Measurements from ENCODE around the gene CD4.
A peak's percentile ranks its signal among the peaks of the same experiment; 100 is the strongest.

Gene CD4

GRCh38 chr12:6819106-6820030 is 30.0 kb downstream of the CD4 start:
- Histone ChIP-seq H2BK5ac (ENCODE audit: low read length) (no peak overlapping the region), H3K18ac (ENCODE audit: low read length) (no peak overlapping the region), H3K4ac (ENCODE audit: low read depth, low read length) (no peak overlapping the region), H3K79me2 (ENCODE audit: control insufficient read depth, insufficient read depth, low read length) (no peaks in the 10 kb centered on the region), H3K27me3 (ENCODE audit: insufficient read depth, low read length, poor library complexity) (no peaks in the 10 kb centered on the region), H2BK15ac (replicated peaks; ENCODE audit: low read depth) (no peak overlapping the region), H4K5ac (ENCODE audit: low read length) (no peak overlapping the region), H3K9ac (ENCODE audit: low read length) (no peak overlapping the region), H3K36me3 (ENCODE audit: control insufficient read depth, insufficient read depth, low read length) (no peaks in the 10 kb centered on the region), H2AK5ac (ENCODE audit: low read length) (no peak overlapping the region), H3K56ac (ENCODE audit: low read length) (peak overlapping the region; percentile 44), H3K23ac (ENCODE audit: low read length) (peak overlapping the region; percentile 33), H2BK120ac (ENCODE audit: low read depth, low read length) (no peak overlapping the region), H3K27ac (ENCODE audit: low read depth, low read length) (no peak overlapping the region), H3K4me1 (ENCODE audit: control insufficient read depth, low read depth, low read length) (peaks cover 8% of the 10 kb centered on the region), H4K8ac (ENCODE audit: low read depth, low read length) (no peak overlapping the region), H3K4me3 (ENCODE audit: low read length) (no peak overlapping the region), H3K4me2 (ENCODE audit: low read length) (no peak overlapping the region), H3K79me1 (ENCODE audit: low read length) (no peaks in the 10 kb centered on the region)
- no CpG with 5 or more reads among the region's 13 CpGs for WGBS (ENCODE audit: extremely low coverage, insufficient coverage, low lambda C conversion rate)
- peak; percentile 30 for DNase-seq

- H4K8ac ChIP-seq (ENCODE audit: low read depth, low read length), result no peak overlapping the region
- no peak overlapping the region for H2AK5ac ChIP-seq (ENCODE audit: low read length)
- no peaks in the 10 kb centered on the region for H3K79me1 ChIP-seq (ENCODE audit: low read length)
- no peak overlapping the region for H4K5ac ChIP-seq (ENCODE audit: low read length)
- H2BK5ac ChIP-seq (ENCODE audit: low read length), result no peak overlapping the region
- DNase-seq, result no peak
- H3K56ac ChIP-seq (ENCODE audit: low read length), result no peak overlapping the region
- H3K79me2 ChIP-seq (ENCODE audit: control insufficient read depth, insufficient read depth, low read length), result no peaks in the 10 kb centered on the region
- no peak overlapping the region for H3K18ac ChIP-seq (ENCODE audit: low read length)
- peak overlapping the region; percentile 33 for H3K23ac ChIP-seq (ENCODE audit: low read length)
- no peak overlapping the region for H3K4me3 ChIP-seq (ENCODE audit: low read length)
- H3K4me2 ChIP-seq (ENCODE audit: low read length), result no peak overlapping the region
- no peak overlapping the region for H3K27ac ChIP-seq (ENCODE audit: low read depth, low read length)
- H3K9ac ChIP-seq (ENCODE audit: low read length), result no peak overlapping the region
- peaks cover 2% of the 10 kb centered on the region for H3K27me3 ChIP-seq (ENCODE audit: insufficient read depth, low read length, poor library complexity)
- no peak overlapping the region for H3K4ac ChIP-seq (ENCODE audit: low read depth, low read length)
- H2BK15ac ChIP-seq (replicated peaks; ENCODE audit: low read depth), result no peak overlapping the region
- WGBS (ENCODE audit: extremely low coverage, insufficient coverage, low lambda C conversion rate), result no CpG with 5 or more reads among the region's 5 CpGs
- no peak overlapping the region for H2BK120ac ChIP-seq (ENCODE audit: low read depth, low read length)
- H3K4me1 ChIP-seq (ENCODE audit: control insufficient read depth, low read depth, low read length), result peaks cover 9% of the 10 kb centered on the region
- no peaks in the 10 kb centered on the region for H3K36me3 ChIP-seq (ENCODE audit: control insufficient read depth, insufficient read depth, low read length)
Measured at GRCh38 chr12:6820166-6820565, 30.8 kb downstream of the CD4 start.

GRCh38 chr12:6821591-6822425 is 32.5 kb downstream of the CD4 start, which contains the start of gene GPR162:
TSS of gene GPR162 (plus strand) at chr12:6821821. CDS start at chr12:6823899, 2,078 bp downstream.
- no peak within 1 kb of the TSS for H4K8ac ChIP-seq (ENCODE audit: low read depth, low read length)
- no peaks in the 10 kb centered on the region for H3K79me2 ChIP-seq (ENCODE audit: control insufficient read depth, insufficient read depth, low read length)
- H3K4me2 ChIP-seq (ENCODE audit: low read length), result peak within 1 kb of the TSS; percentile 85
- peaks cover 9% of the 10 kb centered on the region for H3K4me1 ChIP-seq (ENCODE audit: control insufficient read depth, low read depth, low read length)
- H3K79me1 ChIP-seq (ENCODE audit: low read length), result no peaks in the 10 kb centered on the region
- no peak within 1 kb of the TSS for H3K27ac ChIP-seq (ENCODE audit: low read depth, low read length)
- H4K5ac ChIP-seq (ENCODE audit: low read length), result no peak within 1 kb of the TSS
- H3K23ac ChIP-seq (ENCODE audit: low read length), result no peak within 1 kb of the TSS
- H2BK5ac ChIP-seq (ENCODE audit: low read length), result no peak within 1 kb of the TSS
- no peak within 1 kb of the TSS for H2AK5ac ChIP-seq (ENCODE audit: low read length)
- peak; percentile 84 for DNase-seq
- no CpG with 5 or more reads among the region's 28 CpGs for WGBS (ENCODE audit: extremely low coverage, insufficient coverage, low lambda C conversion rate)
- peak within 1 kb of the TSS; percentile 84 for H3K56ac ChIP-seq (ENCODE audit: low read length)
- H2BK120ac ChIP-seq (ENCODE audit: low read depth, low read length), result no peak within 1 kb of the TSS
- peak within 1 kb of the TSS; percentile 40 for H3K18ac ChIP-seq (ENCODE audit: low read length)
- no peaks in the 10 kb centered on the region for H3K36me3 ChIP-seq (ENCODE audit: control insufficient read depth, insufficient read depth, low read length)
- H3K27me3 ChIP-seq (ENCODE audit: insufficient read depth, low read length, poor library complexity), result peaks cover 2% of the 10 kb centered on the region
- no peak within 1 kb of the TSS for H3K4ac ChIP-seq (ENCODE audit: low read depth, low read length)
- H3K9ac ChIP-seq (ENCODE audit: low read length), result peak within 1 kb of the TSS; percentile 71
- peak within 1 kb of the TSS; percentile 41 for H3K4me3 ChIP-seq (ENCODE audit: low read length)
- H2BK15ac ChIP-seq (replicated peaks; ENCODE audit: low read depth), result no peak within 1 kb of the TSS

- Histone ChIP-seq H2BK15ac (replicated peaks; ENCODE audit: low read depth) (no peak overlapping the region), H4K8ac (ENCODE audit: low read depth, low read length) (no peak overlapping the region), H3K56ac (ENCODE audit: low read length) (peak overlapping the region; percentile 84), H3K36me3 (ENCODE audit: control insufficient read depth, insufficient read depth, low read length) (no peaks in the 10 kb centered on the region), H2AK5ac (ENCODE audit: low read length) (no peak overlapping the region), H3K4me3 (ENCODE audit: low read length) (no peak overlapping the region), H3K18ac (ENCODE audit: low read length) (no peak overlapping the region), H2BK5ac (ENCODE audit: low read length) (no peak overlapping the region), H3K27ac (ENCODE audit: low read depth, low read length) (no peak overlapping the region), H3K4me2 (ENCODE audit: low read length) (peak overlapping the region; percentile 32), H3K4me1 (ENCODE audit: control insufficient read depth, low read depth, low read length) (peaks cover 9% of the 10 kb centered on the region), H4K5ac (ENCODE audit: low read length) (no peak overlapping the region), H3K79me1 (ENCODE audit: low read length) (no peaks in the 10 kb centered on the region), H3K23ac (ENCODE audit: low read length) (no peak overlapping the region), H3K9ac (ENCODE audit: low read length) (no peak overlapping the region), H2BK120ac (ENCODE audit: low read depth, low read length) (no peak overlapping the region), H3K79me2 (ENCODE audit: control insufficient read depth, insufficient read depth, low read length) (no peaks in the 10 kb centered on the region), H3K27me3 (ENCODE audit: insufficient read depth, low read length, poor library complexity) (peaks cover 2% of the 10 kb centered on the region), H3K4ac (ENCODE audit: low read depth, low read length) (no peak overlapping the region)
- peak; percentile 18 for DNase-seq
- no CpG with 5 or more reads among the region's 7 CpGs for WGBS (ENCODE audit: extremely low coverage, insufficient coverage, low lambda C conversion rate)
Measured at GRCh38 chr12:6822426-6823135, 33.3 kb downstream of the CD4 start.

GRCh38 chr12:6823182-6824084 is 34.1 kb downstream of the CD4 start:
- H2BK15ac ChIP-seq (replicated peaks; ENCODE audit: low read depth), result no peak overlapping the region
- H2BK5ac ChIP-seq (ENCODE audit: low read length), result no peak overlapping the region
- DNase-seq, result peak; percentile 68
- peaks cover 2% of the 10 kb centered on the region for H3K27me3 ChIP-seq (ENCODE audit: insufficient read depth, low read length, poor library complexity)
- WGBS (ENCODE audit: extremely low coverage, insufficient coverage, low lambda C conversion rate), result no CpG with 5 or more reads among the region's 12 CpGs
- H3K4me2 ChIP-seq (ENCODE audit: low read length), result no peak overlapping the region
- H3K4ac ChIP-seq (ENCODE audit: low read depth, low read length), result no peak overlapping the region
- H3K36me3 ChIP-seq (ENCODE audit: control insufficient read depth, insufficient read depth, low read length), result no peaks in the 10 kb centered on the region
- H3K79me1 ChIP-seq (ENCODE audit: low read length), result no peaks in the 10 kb centered on the region
- H3K79me2 ChIP-seq (ENCODE audit: control insufficient read depth, insufficient read depth, low read length), result peaks cover under 1% of the 10 kb centered on the region
- H2BK120ac ChIP-seq (ENCODE audit: low read depth, low read length), result no peak overlapping the region
- no peak overlapping the region for H3K56ac ChIP-seq (ENCODE audit: low read length)
- peaks cover 9% of the 10 kb centered on the region for H3K4me1 ChIP-seq (ENCODE audit: control insufficient read depth, low read depth, low read length)
- H4K5ac ChIP-seq (ENCODE audit: low read length), result no peak overlapping the region
- H3K9ac ChIP-seq (ENCODE audit: low read length), result no peak overlapping the region
- no peak overlapping the region for H4K8ac ChIP-seq (ENCODE audit: low read depth, low read length)
- no peak overlapping the region for H3K27ac ChIP-seq (ENCODE audit: low read depth, low read length)
- H2AK5ac ChIP-seq (ENCODE audit: low read length), result no peak overlapping the region
- no peak overlapping the region for H3K18ac ChIP-seq (ENCODE audit: low read length)
- H3K4me3 ChIP-seq (ENCODE audit: low read length), result no peak overlapping the region
- H3K23ac ChIP-seq (ENCODE audit: low read length), result no peak overlapping the region
